ENCODE data around the gene MPHOSPH10. TPM values are rescaled to one million over a fixed set of nuclear protein-coding genes. Genes with fewer than 3 reads are reported as not detected.

Gene MPHOSPH10
- total RNA-seq, 1 donor from 2014 or later: 7.8 TPM

DNA sequence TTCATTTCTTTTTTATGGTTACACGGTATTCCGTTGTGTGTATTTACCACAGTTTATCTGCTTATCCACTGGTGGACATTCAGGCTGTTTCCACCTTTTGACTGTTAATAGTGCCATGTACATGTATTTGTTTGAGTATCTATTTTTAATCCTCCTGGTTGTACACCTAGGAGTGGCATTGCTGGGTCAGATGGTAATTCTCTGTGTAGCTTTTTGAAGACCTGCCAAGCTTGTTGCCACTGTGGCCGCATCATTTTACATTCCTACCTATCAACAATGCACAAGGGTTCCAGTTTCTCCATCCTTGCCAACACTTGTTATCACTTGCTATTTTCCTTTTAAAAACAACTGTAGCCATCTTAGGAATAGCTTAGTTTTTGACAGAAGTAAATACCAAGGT is 13.3 kb downstream of the MPHOSPH10 start:
- H3K9ac ChIP-seq (ENCODE audit: low read depth in 1 of 3, low read length in 3 of 3): no peak overlapping the region
- H3K9me3 ChIP-seq (ENCODE audit: control insufficient read depth in 3 of 3, low read length in 3 of 3): no peaks in the 10 kb centered on the region
- no peak overlapping the region for H3K4me3 ChIP-seq (ENCODE audit: low read length in 3 of 3)
- peaks cover 44 to 75% (median 68%) of the 10 kb centered on the region in 3 donors for H3K36me3 ChIP-seq (ENCODE audit: control insufficient read depth in 3 of 3, insufficient read depth in 3 of 3, low read length in 3 of 3)
- H3K4me1 ChIP-seq (ENCODE audit: control insufficient read depth in 3 of 3, insufficient read depth in 3 of 3, low read length in 3 of 3): peaks cover 0 to 12% (median 6%) of the 10 kb centered on the region in 3 donors
- H3K27me3 ChIP-seq (ENCODE audit: control insufficient read depth in 3 of 3, insufficient read depth in 3 of 3, low read length in 3 of 3): no peaks in the 10 kb centered on the region
- H3K27ac ChIP-seq (ENCODE audit: low read depth, low read length): peak overlapping the region; percentile 46

DNA sequence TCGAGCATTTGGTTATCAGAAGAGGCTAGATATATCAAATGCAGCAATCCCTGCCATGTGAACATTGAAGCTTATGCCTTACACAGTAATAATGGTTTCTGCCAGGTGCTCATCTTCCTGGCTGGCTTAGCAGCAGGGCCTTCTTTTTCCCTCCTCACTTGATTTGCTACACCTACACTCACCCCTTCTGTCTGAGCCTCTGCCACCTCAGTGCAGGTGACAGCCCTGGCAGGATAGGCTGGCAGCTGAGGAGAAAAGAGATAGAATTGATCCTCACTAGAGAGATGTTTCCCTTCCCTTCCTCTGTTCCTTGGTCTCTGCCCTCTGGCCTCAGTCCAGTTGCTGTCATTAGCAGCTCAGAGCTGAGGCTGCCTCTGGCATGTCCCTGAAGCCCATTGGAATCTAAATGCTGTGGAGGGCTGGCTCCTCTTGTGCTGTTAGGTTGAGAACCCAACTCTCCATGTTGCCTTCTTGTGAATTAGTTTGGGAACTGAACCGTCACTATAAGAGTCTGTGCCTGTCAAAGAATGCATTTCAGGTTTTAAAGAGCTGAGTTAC is 18.2 kb downstream of the MPHOSPH10 start:
- H3K27ac ChIP-seq (ENCODE audit: low read depth, low read length): no peak overlapping the region
- no peaks in the 10 kb centered on the region for H3K9me3 ChIP-seq (ENCODE audit: control insufficient read depth in 3 of 3, low read length in 3 of 3)
- H3K36me3 ChIP-seq (ENCODE audit: control insufficient read depth in 3 of 3, insufficient read depth in 3 of 3, low read length in 3 of 3): peaks cover 38 to 56% (median 51%) of the 10 kb centered on the region in 3 donors
- H3K4me3 ChIP-seq (ENCODE audit: low read length in 3 of 3): no peak overlapping the region
- H3K9ac ChIP-seq (ENCODE audit: low read depth in 1 of 3, low read length in 3 of 3): no peak overlapping the region
- H3K4me1 ChIP-seq (ENCODE audit: control insufficient read depth in 3 of 3, insufficient read depth in 3 of 3, low read length in 3 of 3): peaks cover 0 to 9% (median 5%) of the 10 kb centered on the region in 3 donors
- H3K27me3 ChIP-seq (ENCODE audit: control insufficient read depth in 3 of 3, insufficient read depth in 3 of 3, low read length in 3 of 3): no peaks in the 10 kb centered on the region

DNA sequence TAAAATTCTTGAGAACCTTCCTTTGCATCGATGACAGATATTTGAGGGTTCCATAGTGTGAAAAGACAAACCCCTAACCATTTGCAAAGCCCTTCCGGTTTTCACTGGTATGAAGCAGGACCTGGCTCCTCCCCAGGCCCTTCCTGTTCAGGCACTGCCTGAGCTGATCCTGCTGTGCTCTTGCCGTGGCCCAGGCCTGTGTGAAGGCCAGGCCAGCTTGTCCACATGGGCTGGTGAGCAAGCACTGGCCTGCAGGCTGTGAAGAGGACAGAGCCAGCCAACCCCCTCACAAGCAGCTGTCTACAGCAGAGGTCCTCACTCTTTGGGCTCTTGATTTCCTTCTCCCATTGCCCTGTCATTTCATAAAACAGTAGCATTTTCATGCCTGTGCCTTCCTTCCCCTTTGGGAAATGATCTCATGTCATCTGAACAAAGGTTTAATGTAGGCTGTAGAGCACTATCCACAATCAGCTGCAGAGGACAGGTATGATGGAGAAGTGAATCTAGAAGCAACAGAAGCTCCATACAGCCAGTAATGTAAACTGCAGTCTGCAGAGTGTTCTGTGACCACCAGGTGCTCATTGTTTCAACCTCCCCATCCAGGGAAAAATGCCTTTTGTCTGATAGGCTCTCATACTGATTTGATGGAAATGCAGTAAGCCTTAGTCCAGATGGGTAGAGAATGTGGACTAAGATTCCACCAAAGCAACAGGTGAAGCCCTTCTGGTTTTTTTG is 19.8 kb downstream of the MPHOSPH10 start:
- H3K9me3 ChIP-seq (ENCODE audit: control insufficient read depth in 3 of 3, low read length in 3 of 3): no peaks in the 10 kb centered on the region
- H3K27ac ChIP-seq (ENCODE audit: low read depth, low read length): no peak overlapping the region
- H3K27me3 ChIP-seq (ENCODE audit: control insufficient read depth in 3 of 3, insufficient read depth in 3 of 3, low read length in 3 of 3): no peaks in the 10 kb centered on the region
- H3K4me3 ChIP-seq (ENCODE audit: low read length in 3 of 3): no peak overlapping the region
- peaks cover 0 to 4% (median 0%) of the 10 kb centered on the region in 3 donors for H3K4me1 ChIP-seq (ENCODE audit: control insufficient read depth in 3 of 3, insufficient read depth in 3 of 3, low read length in 3 of 3)
- peaks cover 30 to 46% (median 36%) of the 10 kb centered on the region in 3 donors for H3K36me3 ChIP-seq (ENCODE audit: control insufficient read depth in 3 of 3, insufficient read depth in 3 of 3, low read length in 3 of 3)
- H3K9ac ChIP-seq (ENCODE audit: low read depth in 1 of 3, low read length in 3 of 3): no peak overlapping the region

DNA sequence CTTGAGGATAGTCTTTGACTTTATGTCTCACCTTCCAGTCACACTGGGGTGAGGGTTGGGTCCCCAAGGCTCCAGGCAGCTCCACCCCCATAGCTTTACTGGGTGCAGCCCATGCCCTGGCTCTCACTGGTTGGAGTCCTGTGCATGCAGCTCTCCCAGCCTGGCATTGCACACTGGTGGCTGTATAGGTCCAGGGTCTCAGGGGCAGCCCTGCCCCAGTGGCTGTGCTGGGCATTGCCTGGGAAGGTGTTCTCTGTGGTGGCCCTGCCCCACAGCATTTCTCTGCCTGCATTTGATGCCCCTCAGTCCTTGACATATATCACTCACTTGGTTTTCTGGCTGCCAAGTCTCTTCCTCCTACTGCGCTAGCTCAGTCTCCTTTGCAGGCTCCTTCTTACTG is 21.2 kb downstream of the MPHOSPH10 start:
- Histone ChIP-seq H3K27me3 (ENCODE audit: control insufficient read depth in 3 of 3, insufficient read depth in 3 of 3, low read length in 3 of 3) (no peaks in the 10 kb centered on the region), H3K36me3 (ENCODE audit: control insufficient read depth in 3 of 3, insufficient read depth in 3 of 3, low read length in 3 of 3) (peaks cover 22 to 37% (median 28%) of the 10 kb centered on the region in 3 donors), H3K27ac (ENCODE audit: low read depth, low read length) (no peak overlapping the region), H3K9ac (ENCODE audit: low read depth in 1 of 3, low read length in 3 of 3) (no peak overlapping the region), H3K4me1 (ENCODE audit: control insufficient read depth in 3 of 3, insufficient read depth in 3 of 3, low read length in 3 of 3) (peaks cover 0 to 4% (median 0%) of the 10 kb centered on the region in 3 donors), H3K9me3 (ENCODE audit: control insufficient read depth in 3 of 3, low read length in 3 of 3) (no peaks in the 10 kb centered on the region), H3K4me3 (ENCODE audit: low read length in 3 of 3) (no peak overlapping the region)

DNA sequence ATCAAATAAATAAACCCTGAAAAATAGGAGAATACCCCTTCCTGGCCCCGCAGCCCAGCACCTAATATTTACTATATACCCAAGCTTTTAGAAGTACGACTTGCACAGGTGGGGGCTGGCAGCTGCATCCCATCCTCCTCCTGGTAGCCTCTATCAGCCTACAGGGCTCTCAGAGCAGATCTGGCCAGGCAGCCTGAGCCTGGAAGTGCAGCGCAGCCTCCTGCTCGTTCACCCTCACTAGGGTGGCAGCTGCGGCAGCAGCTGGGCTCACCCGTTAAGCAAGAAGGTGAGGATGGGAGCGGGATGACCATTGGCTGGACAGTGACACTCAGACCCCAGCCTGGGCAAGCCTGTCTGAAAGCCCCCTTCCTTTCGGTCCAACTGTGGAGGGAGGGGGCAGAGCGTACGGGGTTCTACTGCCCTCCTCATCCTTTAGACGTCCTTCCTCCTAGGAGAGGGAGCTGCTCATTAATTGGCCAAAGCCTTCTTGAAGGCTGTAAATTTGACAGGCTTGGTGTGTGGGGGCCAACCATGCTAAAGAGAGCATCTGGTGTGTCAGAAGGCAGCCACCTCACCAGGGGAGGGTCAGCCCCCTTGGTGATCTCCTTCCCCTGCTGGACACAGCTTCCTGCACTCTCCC is 23.3 kb downstream of the MPHOSPH10 start:
- no peak overlapping the region for H3K4me3 ChIP-seq (ENCODE audit: low read length in 3 of 3)
- H3K9ac ChIP-seq (ENCODE audit: low read depth in 1 of 3, low read length in 3 of 3): no peak overlapping the region
- H3K4me1 ChIP-seq (ENCODE audit: control insufficient read depth in 3 of 3, insufficient read depth in 3 of 3, low read length in 3 of 3): peaks cover 2 to 7% (median 4%) of the 10 kb centered on the region in 3 donors
- no peaks in the 10 kb centered on the region for H3K27me3 ChIP-seq (ENCODE audit: control insufficient read depth in 3 of 3, insufficient read depth in 3 of 3, low read length in 3 of 3)
- H3K36me3 ChIP-seq (ENCODE audit: control insufficient read depth in 3 of 3, insufficient read depth in 3 of 3, low read length in 3 of 3): peaks cover 14 to 19% (median 19%) of the 10 kb centered on the region in 3 donors
- no peak overlapping the region for H3K27ac ChIP-seq (ENCODE audit: low read depth, low read length)
- H3K9me3 ChIP-seq (ENCODE audit: control insufficient read depth in 3 of 3, low read length in 3 of 3): no peaks in the 10 kb centered on the region

DNA sequence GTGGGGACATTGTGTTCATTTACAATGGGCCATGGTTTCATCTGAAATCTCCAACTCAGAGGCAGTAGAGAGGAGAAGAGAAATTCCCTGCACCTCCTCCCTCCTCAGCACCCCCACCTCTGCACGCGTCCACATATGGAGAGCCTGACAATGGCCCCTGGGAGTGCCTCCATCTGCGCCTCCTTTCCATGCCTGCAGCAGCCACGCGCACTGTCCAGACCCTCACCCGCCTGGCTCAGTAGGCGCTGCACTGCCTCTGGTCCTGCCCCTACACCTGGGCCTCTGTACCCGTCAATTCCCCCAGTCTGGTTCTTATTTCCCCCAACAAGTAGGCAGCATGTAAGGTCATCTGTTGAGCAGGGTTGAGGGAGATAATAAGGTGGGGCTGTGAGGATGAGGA is 23.8 kb downstream of the MPHOSPH10 start:
- no peak overlapping the region for H3K4me3 ChIP-seq (ENCODE audit: low read length in 3 of 3)
- peaks cover 11 to 14% (median 14%) of the 10 kb centered on the region in 3 donors for H3K36me3 ChIP-seq (ENCODE audit: control insufficient read depth in 3 of 3, insufficient read depth in 3 of 3, low read length in 3 of 3)
- no peak overlapping the region for H3K27ac ChIP-seq (ENCODE audit: low read depth, low read length)
- H3K27me3 ChIP-seq (ENCODE audit: control insufficient read depth in 3 of 3, insufficient read depth in 3 of 3, low read length in 3 of 3): no peaks in the 10 kb centered on the region
- no peaks in the 10 kb centered on the region for H3K9me3 ChIP-seq (ENCODE audit: control insufficient read depth in 3 of 3, low read length in 3 of 3)
- H3K4me1 ChIP-seq (ENCODE audit: control insufficient read depth in 3 of 3, insufficient read depth in 3 of 3, low read length in 3 of 3): peaks cover 0 to 7% (median 4%) of the 10 kb centered on the region in 3 donors
- H3K9ac ChIP-seq (ENCODE audit: low read depth in 1 of 3, low read length in 3 of 3): no peak overlapping the region

DNA sequence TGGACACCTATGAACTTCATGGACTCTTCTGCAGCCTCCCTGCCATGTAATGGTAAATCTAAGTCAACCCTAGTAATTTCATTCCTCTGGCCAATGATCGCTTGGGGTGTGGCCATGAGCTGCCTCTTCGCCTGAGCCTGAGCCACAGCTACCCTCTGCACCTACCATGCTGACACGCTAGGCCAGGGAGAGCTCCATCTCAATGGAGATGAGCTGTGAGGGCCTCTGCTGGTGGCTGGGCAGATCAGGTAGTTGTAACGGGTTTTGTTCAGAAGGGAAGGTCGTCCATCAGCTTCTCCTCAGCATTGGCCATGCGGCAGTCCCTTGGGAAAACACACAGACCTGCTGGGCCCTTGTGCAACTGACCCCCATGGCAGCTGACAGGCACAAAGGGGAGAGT is 24.4 kb downstream of the MPHOSPH10 start:
- no peak overlapping the region for H3K4me3 ChIP-seq (ENCODE audit: low read length in 3 of 3)
- peaks cover 5 to 9% (median 8%) of the 10 kb centered on the region in 3 donors for H3K36me3 ChIP-seq (ENCODE audit: control insufficient read depth in 3 of 3, insufficient read depth in 3 of 3, low read length in 3 of 3)
- H3K9me3 ChIP-seq (ENCODE audit: control insufficient read depth in 3 of 3, low read length in 3 of 3): no peaks in the 10 kb centered on the region
- H3K9ac ChIP-seq (ENCODE audit: low read depth in 1 of 3, low read length in 3 of 3): no peak overlapping the region
- H3K27me3 ChIP-seq (ENCODE audit: control insufficient read depth in 3 of 3, insufficient read depth in 3 of 3, low read length in 3 of 3): no peaks in the 10 kb centered on the region
- no peak overlapping the region for H3K27ac ChIP-seq (ENCODE audit: low read depth, low read length)
- H3K4me1 ChIP-seq (ENCODE audit: control insufficient read depth in 3 of 3, insufficient read depth in 3 of 3, low read length in 3 of 3): peaks cover 0 to 7% (median 4%) of the 10 kb centered on the region in 3 donors

DNA sequence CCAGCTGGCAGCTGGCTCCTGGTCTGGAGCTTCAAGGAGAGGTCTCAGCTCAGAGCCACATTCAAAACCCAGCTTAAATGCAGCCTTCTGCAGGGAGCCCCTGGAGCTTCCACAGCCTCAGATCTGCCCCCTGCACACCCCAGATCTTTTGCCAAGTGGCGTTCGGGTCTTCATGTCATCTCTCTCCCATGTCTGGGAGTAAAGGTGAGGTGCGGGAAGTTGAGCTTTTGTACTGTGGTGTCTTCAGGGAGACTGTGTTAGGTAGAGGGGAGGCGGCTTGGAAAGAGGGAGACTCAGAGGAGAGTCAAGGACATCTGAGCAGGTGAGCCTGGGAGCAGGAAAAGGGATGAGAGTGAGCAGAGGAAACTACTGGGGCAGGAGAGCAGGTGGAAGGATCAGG is 25.4 kb downstream of the MPHOSPH10 start:
- peaks cover 0 to 7% (median 4%) of the 10 kb centered on the region in 3 donors for H3K4me1 ChIP-seq (ENCODE audit: control insufficient read depth in 3 of 3, insufficient read depth in 3 of 3, low read length in 3 of 3)
- no peak overlapping the region for H3K27ac ChIP-seq (ENCODE audit: low read depth, low read length)
- H3K4me3 ChIP-seq (ENCODE audit: low read length in 3 of 3): no peak overlapping the region
- H3K9me3 ChIP-seq (ENCODE audit: control insufficient read depth in 3 of 3, low read length in 3 of 3): no peaks in the 10 kb centered on the region
- H3K27me3 ChIP-seq (ENCODE audit: control insufficient read depth in 3 of 3, insufficient read depth in 3 of 3, low read length in 3 of 3): no peaks in the 10 kb centered on the region
- H3K36me3 ChIP-seq (ENCODE audit: control insufficient read depth in 3 of 3, insufficient read depth in 3 of 3, low read length in 3 of 3): no peaks in the 10 kb centered on the region
- H3K9ac ChIP-seq (ENCODE audit: low read depth in 1 of 3, low read length in 3 of 3): no peak overlapping the region

DNA sequence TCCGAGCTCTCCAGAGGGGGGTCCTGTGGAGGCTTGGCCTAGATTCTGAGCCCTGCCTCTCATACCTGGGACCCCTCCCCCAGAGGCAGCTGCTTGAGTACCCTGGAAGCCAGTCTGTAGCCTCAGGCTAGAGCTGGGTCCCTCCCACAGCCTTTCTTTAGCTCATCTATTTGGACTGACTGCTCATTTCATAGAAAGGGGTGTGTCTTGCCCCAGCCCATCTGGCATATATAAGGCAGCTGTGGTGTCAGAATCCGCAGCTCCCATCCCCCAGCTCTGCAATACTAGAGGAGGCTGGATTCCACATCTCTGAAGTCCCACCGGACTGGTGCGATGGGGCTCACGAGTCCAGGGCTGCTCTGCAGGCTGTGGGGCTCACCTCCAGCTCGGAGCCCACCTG is 26.1 kb downstream of the MPHOSPH10 start:
- Histone ChIP-seq H3K9ac (ENCODE audit: low read depth in 1 of 3, low read length in 3 of 3) (no peak overlapping the region), H3K4me3 (ENCODE audit: low read length in 3 of 3) (no peak overlapping the region), H3K27ac (ENCODE audit: low read depth, low read length) (no peak overlapping the region), H3K4me1 (ENCODE audit: control insufficient read depth in 3 of 3, insufficient read depth in 3 of 3, low read length in 3 of 3) (peaks cover 0 to 7% (median 4%) of the 10 kb centered on the region in 3 donors), H3K9me3 (ENCODE audit: control insufficient read depth in 3 of 3, low read length in 3 of 3) (no peaks in the 10 kb centered on the region), H3K27me3 (ENCODE audit: control insufficient read depth in 3 of 3, insufficient read depth in 3 of 3, low read length in 3 of 3) (no peaks in the 10 kb centered on the region), H3K36me3 (ENCODE audit: control insufficient read depth in 3 of 3, insufficient read depth in 3 of 3, low read length in 3 of 3) (no peaks in the 10 kb centered on the region)
